ENCODE measurements around the gene DNLZ.

DNLZ gene

GRCh38 chr9:136341769-136342168, 21.8 kb downstream of the DNLZ start:
- TF ChIP-seq SIN3A (IDR thresholded peaks at IDR 0.05; ENCODE audit: borderline replicate concordance, insufficient read depth, low read length) (no peak), FOXP2 (optimal IDR thresholded peaks at IDR 0.05; ENCODE audit: borderline replicate concordance, extremely low read depth, extremely low read length, insufficient read depth) (no peak), POLR2AphosphoS5 (IDR thresholded peaks at IDR 0.05; ENCODE audit: low read depth, low read length) (no peak)

DNA sequence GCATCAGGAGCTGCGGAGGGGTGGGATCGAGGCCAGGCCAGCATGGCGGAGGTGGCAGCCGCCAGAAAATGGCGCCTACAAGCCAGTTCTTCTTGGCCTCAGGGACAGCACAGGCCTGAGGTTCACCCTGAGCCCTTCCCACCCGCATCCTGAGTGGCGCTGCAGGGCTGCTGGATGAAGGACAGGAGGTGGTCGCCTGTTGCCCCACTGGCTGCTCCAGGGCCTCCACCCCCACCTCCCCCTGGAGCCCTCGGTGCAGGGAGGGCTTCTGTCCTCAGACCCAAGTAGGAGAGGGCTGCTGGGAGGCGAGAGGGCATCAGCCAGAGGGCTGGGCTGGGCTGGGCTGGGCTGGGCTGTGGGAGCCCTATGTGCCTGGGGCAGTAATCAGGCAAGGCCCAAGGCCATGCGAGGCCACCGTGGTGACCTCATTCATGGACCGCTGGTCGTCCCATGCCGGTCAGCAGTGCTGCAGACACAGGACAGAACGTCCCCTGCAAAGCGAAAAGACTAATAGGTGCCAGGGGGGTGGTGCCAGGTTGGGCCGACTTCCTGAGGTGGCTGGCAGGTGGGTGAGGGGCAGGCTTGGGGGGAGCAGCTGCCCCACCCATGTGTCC, 22.4 kb downstream of the DNLZ start:
- no peak for TF ChIP-seq FOXP2 (optimal IDR thresholded peaks at IDR 0.05; ENCODE audit: borderline replicate concordance, extremely low read depth, extremely low read length, insufficient read depth)
- no peak for TF ChIP-seq POLR2AphosphoS5 (IDR thresholded peaks at IDR 0.05; ENCODE audit: low read depth, low read length)
- TF ChIP-seq SIN3A (IDR thresholded peaks at IDR 0.05; ENCODE audit: borderline replicate concordance, insufficient read depth, low read length) = no peak
- TF ChIP-seq REST (IDR thresholded peaks at IDR 0.05; ENCODE audit: insufficient read depth in 1 of 2, low read depth in 2 of 2, low read length in 2 of 2) = no peak
- TF ChIP-seq TAF1 (IDR thresholded peaks at IDR 0.05; ENCODE audit: borderline replicate concordance, insufficient read depth, low read length) = no peak

DNA sequence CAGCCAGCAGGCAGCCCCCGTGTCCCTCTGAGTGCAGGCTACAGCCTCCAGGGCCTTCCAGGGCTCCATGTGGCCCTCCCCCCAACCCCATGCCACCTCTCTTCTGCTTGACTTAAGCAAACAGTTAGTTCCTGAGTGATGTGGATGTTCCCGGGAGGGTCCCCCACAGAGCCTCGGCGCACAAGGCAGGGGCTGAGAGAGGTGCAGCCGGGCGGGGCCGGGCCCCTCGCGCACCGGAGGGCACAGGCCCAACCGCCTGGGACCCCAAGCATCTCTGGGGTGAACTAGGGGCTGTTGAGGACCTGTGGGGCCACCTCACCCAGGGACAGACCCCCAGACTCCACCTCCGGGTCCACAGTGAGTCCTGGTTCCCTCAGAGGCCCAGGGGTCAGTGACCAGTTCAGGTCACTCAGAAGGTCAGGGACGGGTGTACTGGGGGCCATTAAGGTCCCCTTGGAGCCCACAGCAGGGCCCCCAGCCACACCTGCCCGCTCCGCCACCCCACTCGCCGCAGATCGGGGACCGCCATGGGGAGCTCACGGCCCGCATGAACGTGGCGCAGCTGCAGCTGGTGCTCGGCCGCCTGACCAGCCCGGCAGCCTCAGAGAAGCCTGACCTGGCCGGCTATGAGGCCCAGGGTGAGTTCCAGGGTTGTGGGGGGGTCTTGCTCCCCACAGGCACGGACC, 23.0 kb downstream of the DNLZ start:
- TF ChIP-seq SIN3A (IDR thresholded peaks at IDR 0.05; ENCODE audit: borderline replicate concordance, insufficient read depth, low read length) = no peak
- no peak for TF ChIP-seq POLR2AphosphoS5 (IDR thresholded peaks at IDR 0.05; ENCODE audit: low read depth, low read length)
- TF ChIP-seq REST (IDR thresholded peaks at IDR 0.05; ENCODE audit: insufficient read depth in 1 of 2, low read depth in 2 of 2, low read length in 2 of 2) = no peak
- no peak for TF ChIP-seq TAF1 (IDR thresholded peaks at IDR 0.05; ENCODE audit: borderline replicate concordance, insufficient read depth, low read length)
- TF ChIP-seq FOXP2 (optimal IDR thresholded peaks at IDR 0.05; ENCODE audit: borderline replicate concordance, extremely low read depth, extremely low read length, insufficient read depth) = no peak

DNA sequence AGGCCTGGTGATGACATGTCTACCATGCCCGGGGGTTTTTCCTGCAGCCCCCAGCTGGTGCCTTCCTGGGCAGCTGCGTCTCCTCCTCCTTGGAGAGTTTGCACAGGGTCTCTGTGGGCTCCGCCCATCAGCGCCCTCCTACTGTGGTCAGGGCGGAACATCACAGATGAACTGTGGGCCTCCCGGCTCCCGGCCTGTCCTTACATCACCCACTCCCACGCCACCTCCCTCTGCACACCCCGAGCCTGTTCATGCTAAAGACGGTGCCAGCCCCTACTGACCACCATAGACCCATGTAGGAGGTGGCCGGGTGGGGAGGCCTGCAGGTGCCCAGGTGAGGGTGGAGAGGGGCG, 23.6 kb downstream of the DNLZ start:
- no peak for TF ChIP-seq REST (IDR thresholded peaks at IDR 0.05; ENCODE audit: insufficient read depth in 1 of 2, low read depth in 2 of 2, low read length in 2 of 2)
- no peak for TF ChIP-seq POLR2AphosphoS5 (IDR thresholded peaks at IDR 0.05; ENCODE audit: low read depth, low read length)
- no peak for TF ChIP-seq SIN3A (IDR thresholded peaks at IDR 0.05; ENCODE audit: borderline replicate concordance, insufficient read depth, low read length)
- no peak for TF ChIP-seq TAF1 (IDR thresholded peaks at IDR 0.05; ENCODE audit: borderline replicate concordance, insufficient read depth, low read length)
- no peak for TF ChIP-seq FOXP2 (optimal IDR thresholded peaks at IDR 0.05; ENCODE audit: borderline replicate concordance, extremely low read depth, extremely low read length, insufficient read depth)

GRCh38 chr9:136339173-136339957, 24.2 kb downstream of the DNLZ start:
- TF ChIP-seq SIN3A (IDR thresholded peaks at IDR 0.05; ENCODE audit: borderline replicate concordance, insufficient read depth, low read length) (no peak), POLR2AphosphoS5 (IDR thresholded peaks at IDR 0.05; ENCODE audit: low read depth, low read length) (no peak), REST (IDR thresholded peaks at IDR 0.05; ENCODE audit: insufficient read depth in 1 of 2, low read depth in 2 of 2, low read length in 2 of 2) (no peak)

Measured in PFSK-1 (cell line).